Skin of body (tissue), 2 donors: ENCODE measurements around the gene ARL13A. TPM values are rescaled to one million over a fixed set of nuclear protein-coding genes. Genes with fewer than 3 reads are reported as not detected.
"Not testable (repeated sequence)": the region's sequence is repeated elsewhere in the genome, so short reads cannot be mapped to it uniquely, and the experiment has no call there.

ENCODE experiments used
- DNase-seq: peaks from one replicate; lab custom pipeline; 2025; lab: John Stamatoyannopoulos, UW
- total RNA-seq: library from RNA; depleted of rRNA; stranded (reverse); fragments of >200 nt; gene quantifications from one replicate; pipeline ENCODE4 v1.2.3, GENCODE V29; 2014

The ARL13A gene
- total RNA-seq, 1 donor from 2014 or later = not detected

- no peak for DNase-seq
These were observed 15.3 kb downstream of the ARL13A start for GRCh38 chrX:100984818-100985217.

DNA sequence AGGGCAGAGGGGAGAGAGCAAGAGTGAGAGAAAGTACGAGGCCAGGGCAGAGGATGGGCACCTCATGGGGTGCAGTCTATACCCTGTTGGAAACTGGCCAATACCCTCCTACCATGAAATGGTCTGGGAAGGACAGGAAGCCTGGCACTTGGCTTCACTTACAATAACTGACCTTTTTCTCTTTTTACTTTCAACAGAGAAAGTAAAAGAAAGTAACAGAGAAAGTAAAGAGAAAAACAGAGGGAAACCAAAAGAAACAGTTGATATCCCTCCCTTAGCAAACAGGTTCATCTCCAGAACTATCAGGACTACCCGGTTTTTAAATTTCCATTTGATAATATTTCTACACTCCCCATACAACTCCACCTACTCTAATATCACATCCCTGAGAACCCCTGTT lies 20.6 kb downstream of the ARL13A start:
- no peak for DNase-seq

GRCh38 chrX:100994352-100995281 lies 25.1 kb downstream of the ARL13A start:
- no peak for DNase-seq

- DNase-seq = no peak
These were observed 26.0 kb downstream of the ARL13A start for GRCh38 chrX:100995469-100995868.

DNA sequence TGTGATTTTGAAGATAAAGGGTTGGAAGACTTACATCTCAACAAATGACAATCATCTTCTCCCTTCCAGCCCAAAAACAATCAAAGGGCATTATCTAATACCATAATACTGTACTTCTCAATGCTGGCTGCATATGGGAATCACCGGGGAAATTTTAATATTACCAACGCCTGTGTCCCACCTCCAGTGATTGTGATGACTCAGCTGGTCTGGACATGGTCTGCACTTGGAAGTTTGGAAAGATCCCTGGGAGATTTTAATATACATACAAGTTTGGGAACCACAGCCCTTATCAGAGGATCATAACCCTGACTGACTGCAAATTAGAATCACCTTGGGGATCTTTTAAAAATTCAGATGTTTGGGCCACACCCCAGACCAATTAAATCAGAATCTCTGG lies 29.9 kb downstream of the ARL13A start:
- no peak for DNase-seq

DNA sequence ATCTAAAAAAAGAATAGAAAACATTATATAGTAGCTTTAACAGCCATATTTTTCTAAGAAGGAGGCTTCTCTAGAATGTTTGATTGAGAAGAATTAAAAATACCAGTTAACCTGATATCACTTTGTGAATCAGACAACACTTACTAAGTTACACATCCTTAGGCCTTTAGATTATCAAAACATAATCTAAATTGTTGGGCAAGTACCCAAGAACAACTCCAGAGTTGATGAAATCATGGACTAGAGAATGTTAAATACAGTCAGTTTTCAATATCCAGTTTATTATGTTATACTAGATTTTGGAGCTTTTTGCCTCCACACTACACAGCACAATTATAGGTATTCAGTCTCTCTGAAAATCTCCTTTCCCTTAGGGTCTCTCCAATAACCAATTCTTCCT lies 39.6 kb downstream of the ARL13A start:
- no peak for DNase-seq

DNA sequence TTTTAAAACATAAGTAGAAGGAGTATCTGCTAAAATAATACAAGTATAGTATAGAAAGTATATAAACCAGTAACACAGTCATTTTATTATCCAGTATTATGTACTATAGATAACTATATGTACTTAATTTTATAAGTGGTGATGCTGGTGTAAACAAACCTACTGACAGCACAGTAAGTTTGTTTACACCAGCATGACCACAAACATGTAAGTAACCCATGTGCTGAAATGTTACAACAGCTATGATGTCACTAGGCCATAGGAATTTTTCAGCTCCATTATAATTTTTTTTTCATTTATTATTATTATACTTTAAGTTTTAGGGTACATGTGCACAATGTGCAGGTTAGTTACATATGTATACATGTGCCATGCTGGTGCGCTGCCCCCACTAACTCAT lies 42.5 kb downstream of the ARL13A start:
- DNase-seq = not testable (repeated sequence)

GRCh38 chrX:101022020-101022419 lies 52.5 kb downstream of the ARL13A start:
- DNase-seq = no peak

DNA sequence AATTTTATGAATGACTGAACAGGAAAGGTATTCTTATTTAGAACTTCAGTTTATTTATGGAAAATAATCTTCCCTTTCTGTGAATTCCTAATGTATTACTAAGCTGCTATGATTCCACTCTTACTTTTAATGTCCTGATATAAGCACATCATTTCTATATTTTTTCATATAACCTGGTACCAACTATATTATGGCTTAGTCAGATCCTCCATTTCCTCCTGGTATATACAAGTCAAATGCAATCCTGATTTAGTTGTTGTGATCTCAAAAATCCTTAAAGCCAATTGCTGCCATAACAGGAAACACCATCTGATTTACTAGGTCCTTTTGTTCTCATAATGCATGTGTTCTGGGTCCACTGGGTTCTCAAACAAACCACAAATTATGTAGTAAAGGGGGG lies 55.6 kb downstream of the ARL13A start:
- DNase-seq = no peak

GRCh38 chrX:101028562-101028961 lies 59.1 kb downstream of the ARL13A start:
- no peak for DNase-seq

- DNase-seq = no peak
These were observed 60.2 kb downstream of the ARL13A start for GRCh38 chrX:101029665-101030064.

- DNase-seq = no peak
These were observed 67.7 kb downstream of the ARL13A start for GRCh38 chrX:101037231-101037630.

DNA sequence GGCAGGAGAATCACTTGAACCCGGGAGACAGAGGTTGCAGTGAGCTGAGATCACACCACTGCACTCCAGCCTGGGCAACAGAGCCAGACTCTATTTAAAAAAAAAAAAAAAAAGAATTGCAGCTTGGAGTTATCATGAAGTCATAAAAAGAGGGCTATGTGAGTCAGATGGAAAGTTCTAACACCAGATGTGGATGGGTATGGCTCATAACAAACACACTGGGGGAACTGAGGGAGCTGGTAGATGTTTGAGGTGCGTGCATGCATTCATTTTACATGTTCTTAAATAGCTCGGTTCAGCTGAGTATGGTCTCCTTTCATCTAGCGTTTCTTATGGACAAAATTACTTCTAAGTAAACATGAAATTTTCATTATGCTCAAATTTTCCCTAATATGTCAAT lies 70.7 kb downstream of the ARL13A start:
- no peak for DNase-seq

Other genes starting within 250 kb of the ARL13A start
- gene SYTL4, start 237.6 kb upstream of the ARL13A start, total RNA-seq = 3.8 TPM
- 8.9 TPM for gene CSTF2, start 149.3 kb upstream of the ARL13A start, total RNA-seq
- gene NOX1, start 95.3 kb upstream of the ARL13A start, total RNA-seq = not detected
- gene XKRX, start 40.8 kb upstream of the ARL13A start, total RNA-seq = 7.6 TPM
- gene TRMT2B, start 82.4 kb downstream of the ARL13A start, total RNA-seq = 8.8 TPM
- gene TMEM35A, start 109.2 kb downstream of the ARL13A start, total RNA-seq = 0.79 TPM
- gene CENPI, start 128.5 kb downstream of the ARL13A start, total RNA-seq = 8.9 TPM